ENCODE data around the gene AP1S1.

DNA sequence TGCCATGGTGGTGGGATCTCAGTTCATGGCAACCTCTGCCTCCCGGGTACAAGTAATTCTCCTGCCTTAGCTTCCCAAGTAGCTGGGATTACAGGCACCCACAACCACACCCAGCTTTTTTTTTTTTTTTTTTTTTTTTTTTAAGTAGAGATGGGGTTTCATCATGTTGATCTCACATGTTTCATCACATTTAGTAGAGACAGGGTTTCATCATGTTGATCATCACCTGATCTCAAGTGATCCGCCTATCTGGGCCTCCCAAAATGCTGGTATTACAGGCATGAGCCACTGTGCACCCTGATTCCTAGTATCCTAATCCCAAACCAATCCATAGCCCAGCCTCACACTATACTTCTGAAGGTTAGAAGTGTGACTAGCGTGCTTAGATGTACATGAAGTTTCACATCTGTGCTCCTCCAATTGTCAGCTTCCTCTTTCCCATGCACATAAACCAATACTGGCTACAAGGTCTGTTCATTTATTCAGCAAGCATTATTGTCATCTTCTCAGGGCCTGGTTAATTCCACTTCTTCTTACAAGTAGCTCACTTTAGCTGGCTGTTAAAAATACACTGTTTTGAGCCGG is 32.7 kb downstream of the AP1S1 start:
- TF ChIP-seq CTCF (IDR thresholded peaks at IDR 0.05; ENCODE audit: extremely low read depth in 1 of 2, insufficient read depth in 1 of 2, low read depth in 1 of 2, low read length in 2 of 2) (no peak), EZH2 (IDR thresholded peaks at IDR 0.05; ENCODE audit: borderline replicate concordance, low read depth, low read length, severe bottlenecking) (no peak), POLR2A (IDR thresholded peaks at IDR 0.05; ENCODE audit: low read depth, low read length) (no peak), MYC (IDR thresholded peaks at IDR 0.05; ENCODE audit: low read depth, low read length) (no peak), POLR2AphosphoS5 (IDR thresholded peaks at IDR 0.05; ENCODE audit: insufficient read depth, low read depth, low read length) (no peak), JUN (IDR thresholded peaks at IDR 0.05; ENCODE audit: borderline replicate concordance, insufficient read depth, insufficient read length, low read depth) (no peak), FOS (IDR thresholded peaks at IDR 0.05; ENCODE audit: borderline replicate concordance, insufficient read depth, low read length) (no peak), GATA2 (IDR thresholded peaks at IDR 0.05; ENCODE audit: insufficient read depth, insufficient read length, low read depth, low read length) (no peak)
- TF ChIP-seq, protein P1, sequence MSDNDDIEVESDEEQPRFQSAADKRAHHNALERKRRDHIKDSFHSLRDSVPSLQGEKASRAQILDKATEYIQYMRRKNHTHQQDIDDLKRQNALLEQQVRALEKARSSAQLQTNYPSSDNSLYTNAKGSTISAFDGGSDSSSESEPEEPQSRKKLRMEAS (IDR thresholded peaks at IDR 0.05; ENCODE audit: insufficient read depth, insufficient read length) = no peak

All from endothelial cell of umbilical vein (primary cell).